WTC11 (cell line): ENCODE data around the gene KCNK7.

ENCODE experiments used
- CREB1 ChIP-seq: sonication (generic); formaldehyde crosslinking; IDR thresholded peaks from 2 replicates; pipeline ENCODE4 v1.8.0; 2023; ENCODE audit warnings: mild to moderate bottlenecking, missing genetic modification reagents
- CREM ChIP-seq: sonication (generic); formaldehyde crosslinking; IDR thresholded peaks from 2 replicates; pipeline ENCODE4 v1.8.1; 2022; ENCODE audit warnings: mild to moderate bottlenecking, missing genetic modification reagents, moderate library complexity
- FOXJ3 ChIP-seq: sonication (generic); formaldehyde crosslinking; IDR thresholded peaks from 2 replicates; pipeline ENCODE4 v1.9.0; 2021; ENCODE audit warnings: missing genetic modification reagents, mild to moderate bottlenecking, borderline replicate concordance
- NR1H2 ChIP-seq: sonication (generic); formaldehyde crosslinking; IDR thresholded peaks from 2 replicates; pipeline ENCODE4 v1.9.0; 2021; ENCODE audit warnings: mild to moderate bottlenecking, moderate library complexity, missing genetic modification reagents
- NR2C2 ChIP-seq: sonication (generic); formaldehyde crosslinking; IDR thresholded peaks from 2 replicates; pipeline ENCODE4 v1.8.0; 2022; ENCODE audit warnings: mild to moderate bottlenecking, missing genetic modification reagents
- RELA ChIP-seq: sonication (generic); formaldehyde crosslinking; IDR thresholded peaks from 2 replicates; pipeline ENCODE4 v1.8.1; 2022; ENCODE audit warnings: missing genetic modification reagents, mild to moderate bottlenecking, borderline replicate concordance
- SP1 ChIP-seq: sonication (generic); formaldehyde crosslinking; conservative IDR thresholded peaks from 2 replicates; pipeline ENCODE4 v1.8.1; 2022; ENCODE audit warnings: missing genetic modification reagents
- ZNF423 ChIP-seq: fragments of 250-450 bp; sonication (Bioruptor Pico); IDR thresholded peaks from 2 replicates; pipeline ENCODE4 v2.1.2; 2022; ENCODE audit warnings: mild to moderate bottlenecking, moderate library complexity
- TF ChIP-seq, protein P1 (sequence below): sonication (generic); formaldehyde crosslinking; IDR thresholded peaks from 2 replicates; pipeline ENCODE4 v1.8.0; 2022; ENCODE audit warnings: mild to moderate bottlenecking, missing genetic modification reagents
- TF ChIP-seq, protein P2 (sequence below): sonication (generic); formaldehyde crosslinking; IDR thresholded peaks from 2 replicates; pipeline ENCODE4 v1.8.0; 2023; ENCODE audit warnings: missing genetic modification reagents, mild to moderate bottlenecking, borderline replicate concordance
- TF ChIP-seq, protein P3 (sequence below): fragments of 250-450 bp; sonication (Bioruptor Pico); IDR thresholded peaks from 2 replicates; pipeline ENCODE4 v1.8.0; 2021; ENCODE audit warnings: mild to moderate bottlenecking
- TF ChIP-seq, protein P4 (sequence below): fragments of 200-600 bp; IDR thresholded peaks from 2 replicates; pipeline ENCODE4 v1.8.0; 2022; ENCODE audit warnings: antibody characterized with exemption
- TF ChIP-seq, protein P5 (sequence below): sonication (generic); formaldehyde crosslinking; IDR thresholded peaks from 2 replicates; pipeline ENCODE4 v1.8.1; 2023; ENCODE audit warnings: mild to moderate bottlenecking, missing genetic modification reagents, borderline replicate concordance

DNA sequence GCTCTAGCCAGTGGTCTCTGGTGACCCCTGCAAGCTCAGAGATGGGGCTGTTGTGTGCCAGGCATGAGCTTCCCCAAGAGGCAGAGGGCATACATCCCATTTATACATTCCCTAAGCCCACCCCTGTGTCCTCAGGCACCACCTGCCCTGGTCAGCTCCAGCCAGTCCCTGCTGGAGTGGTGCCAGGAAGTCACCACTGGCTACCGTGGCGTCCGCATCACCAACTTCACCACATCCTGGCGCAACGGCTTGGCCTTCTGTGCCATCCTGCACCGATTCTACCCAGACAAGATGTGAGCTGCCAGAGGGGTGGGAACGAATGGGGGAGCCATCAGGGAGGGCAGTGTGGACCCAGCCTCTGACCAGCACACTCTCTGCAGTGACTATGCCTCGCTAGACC lies 11.5 kb downstream of the KCNK7 start:
- TF ChIP-seq, protein P1, sequence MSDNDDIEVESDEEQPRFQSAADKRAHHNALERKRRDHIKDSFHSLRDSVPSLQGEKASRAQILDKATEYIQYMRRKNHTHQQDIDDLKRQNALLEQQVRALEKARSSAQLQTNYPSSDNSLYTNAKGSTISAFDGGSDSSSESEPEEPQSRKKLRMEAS = no peak
- TF ChIP-seq, protein P2, sequence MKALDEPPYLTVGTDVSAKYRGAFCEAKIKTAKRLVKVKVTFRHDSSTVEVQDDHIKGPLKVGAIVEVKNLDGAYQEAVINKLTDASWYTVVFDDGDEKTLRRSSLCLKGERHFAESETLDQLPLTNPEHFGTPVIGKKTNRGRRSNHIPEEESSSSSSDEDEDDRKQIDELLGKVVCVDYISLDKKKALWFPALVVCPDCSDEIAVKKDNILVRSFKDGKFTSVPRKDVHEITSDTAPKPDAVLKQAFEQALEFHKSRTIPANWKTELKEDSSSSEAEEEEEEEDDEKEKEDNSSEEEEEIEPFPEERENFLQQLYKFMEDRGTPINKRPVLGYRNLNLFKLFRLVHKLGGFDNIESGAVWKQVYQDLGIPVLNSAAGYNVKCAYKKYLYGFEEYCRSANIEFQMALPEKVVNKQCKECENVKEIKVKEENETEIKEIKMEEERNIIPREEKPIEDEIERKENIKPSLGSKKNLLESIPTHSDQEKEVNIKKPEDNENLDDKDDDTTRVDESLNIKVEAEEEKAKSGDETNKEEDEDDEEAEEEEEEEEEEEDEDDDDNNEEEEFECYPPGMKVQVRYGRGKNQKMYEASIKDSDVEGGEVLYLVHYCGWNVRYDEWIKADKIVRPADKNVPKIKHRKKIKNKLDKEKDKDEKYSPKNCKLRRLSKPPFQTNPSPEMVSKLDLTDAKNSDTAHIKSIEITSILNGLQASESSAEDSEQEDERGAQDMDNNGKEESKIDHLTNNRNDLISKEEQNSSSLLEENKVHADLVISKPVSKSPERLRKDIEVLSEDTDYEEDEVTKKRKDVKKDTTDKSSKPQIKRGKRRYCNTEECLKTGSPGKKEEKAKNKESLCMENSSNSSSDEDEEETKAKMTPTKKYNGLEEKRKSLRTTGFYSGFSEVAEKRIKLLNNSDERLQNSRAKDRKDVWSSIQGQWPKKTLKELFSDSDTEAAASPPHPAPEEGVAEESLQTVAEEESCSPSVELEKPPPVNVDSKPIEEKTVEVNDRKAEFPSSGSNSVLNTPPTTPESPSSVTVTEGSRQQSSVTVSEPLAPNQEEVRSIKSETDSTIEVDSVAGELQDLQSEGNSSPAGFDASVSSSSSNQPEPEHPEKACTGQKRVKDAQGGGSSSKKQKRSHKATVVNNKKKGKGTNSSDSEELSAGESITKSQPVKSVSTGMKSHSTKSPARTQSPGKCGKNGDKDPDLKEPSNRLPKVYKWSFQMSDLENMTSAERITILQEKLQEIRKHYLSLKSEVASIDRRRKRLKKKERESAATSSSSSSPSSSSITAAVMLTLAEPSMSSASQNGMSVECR (CRISPR knock-in tag) = no peak
- TF ChIP-seq, protein P3, sequence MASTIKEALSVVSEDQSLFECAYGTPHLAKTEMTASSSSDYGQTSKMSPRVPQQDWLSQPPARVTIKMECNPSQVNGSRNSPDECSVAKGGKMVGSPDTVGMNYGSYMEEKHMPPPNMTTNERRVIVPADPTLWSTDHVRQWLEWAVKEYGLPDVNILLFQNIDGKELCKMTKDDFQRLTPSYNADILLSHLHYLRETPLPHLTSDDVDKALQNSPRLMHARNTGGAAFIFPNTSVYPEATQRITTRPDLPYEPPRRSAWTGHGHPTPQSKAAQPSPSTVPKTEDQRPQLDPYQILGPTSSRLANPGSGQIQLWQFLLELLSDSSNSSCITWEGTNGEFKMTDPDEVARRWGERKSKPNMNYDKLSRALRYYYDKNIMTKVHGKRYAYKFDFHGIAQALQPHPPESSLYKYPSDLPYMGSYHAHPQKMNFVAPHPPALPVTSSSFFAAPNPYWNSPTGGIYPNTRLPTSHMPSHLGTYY (CRISPR knock-in tag) = no peak
- TF ChIP-seq NR2C2 (CRISPR knock-in tag) (no peak), CREM (CRISPR knock-in tag) (no peak), FOXJ3 (CRISPR knock-in tag) (no peak), RELA (CRISPR knock-in tag) (no peak), NR1H2 (CRISPR knock-in tag) (no peak), CREB1 (no peak), ZNF423 (CRISPR knock-in tag) (no peak), SP1 (CRISPR knock-in tag) (no peak)
- TF ChIP-seq, protein P4, sequence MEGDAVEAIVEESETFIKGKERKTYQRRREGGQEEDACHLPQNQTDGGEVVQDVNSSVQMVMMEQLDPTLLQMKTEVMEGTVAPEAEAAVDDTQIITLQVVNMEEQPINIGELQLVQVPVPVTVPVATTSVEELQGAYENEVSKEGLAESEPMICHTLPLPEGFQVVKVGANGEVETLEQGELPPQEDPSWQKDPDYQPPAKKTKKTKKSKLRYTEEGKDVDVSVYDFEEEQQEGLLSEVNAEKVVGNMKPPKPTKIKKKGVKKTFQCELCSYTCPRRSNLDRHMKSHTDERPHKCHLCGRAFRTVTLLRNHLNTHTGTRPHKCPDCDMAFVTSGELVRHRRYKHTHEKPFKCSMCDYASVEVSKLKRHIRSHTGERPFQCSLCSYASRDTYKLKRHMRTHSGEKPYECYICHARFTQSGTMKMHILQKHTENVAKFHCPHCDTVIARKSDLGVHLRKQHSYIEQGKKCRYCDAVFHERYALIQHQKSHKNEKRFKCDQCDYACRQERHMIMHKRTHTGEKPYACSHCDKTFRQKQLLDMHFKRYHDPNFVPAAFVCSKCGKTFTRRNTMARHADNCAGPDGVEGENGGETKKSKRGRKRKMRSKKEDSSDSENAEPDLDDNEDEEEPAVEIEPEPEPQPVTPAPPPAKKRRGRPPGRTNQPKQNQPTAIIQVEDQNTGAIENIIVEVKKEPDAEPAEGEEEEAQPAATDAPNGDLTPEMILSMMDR = no peak
- TF ChIP-seq, protein P5, sequence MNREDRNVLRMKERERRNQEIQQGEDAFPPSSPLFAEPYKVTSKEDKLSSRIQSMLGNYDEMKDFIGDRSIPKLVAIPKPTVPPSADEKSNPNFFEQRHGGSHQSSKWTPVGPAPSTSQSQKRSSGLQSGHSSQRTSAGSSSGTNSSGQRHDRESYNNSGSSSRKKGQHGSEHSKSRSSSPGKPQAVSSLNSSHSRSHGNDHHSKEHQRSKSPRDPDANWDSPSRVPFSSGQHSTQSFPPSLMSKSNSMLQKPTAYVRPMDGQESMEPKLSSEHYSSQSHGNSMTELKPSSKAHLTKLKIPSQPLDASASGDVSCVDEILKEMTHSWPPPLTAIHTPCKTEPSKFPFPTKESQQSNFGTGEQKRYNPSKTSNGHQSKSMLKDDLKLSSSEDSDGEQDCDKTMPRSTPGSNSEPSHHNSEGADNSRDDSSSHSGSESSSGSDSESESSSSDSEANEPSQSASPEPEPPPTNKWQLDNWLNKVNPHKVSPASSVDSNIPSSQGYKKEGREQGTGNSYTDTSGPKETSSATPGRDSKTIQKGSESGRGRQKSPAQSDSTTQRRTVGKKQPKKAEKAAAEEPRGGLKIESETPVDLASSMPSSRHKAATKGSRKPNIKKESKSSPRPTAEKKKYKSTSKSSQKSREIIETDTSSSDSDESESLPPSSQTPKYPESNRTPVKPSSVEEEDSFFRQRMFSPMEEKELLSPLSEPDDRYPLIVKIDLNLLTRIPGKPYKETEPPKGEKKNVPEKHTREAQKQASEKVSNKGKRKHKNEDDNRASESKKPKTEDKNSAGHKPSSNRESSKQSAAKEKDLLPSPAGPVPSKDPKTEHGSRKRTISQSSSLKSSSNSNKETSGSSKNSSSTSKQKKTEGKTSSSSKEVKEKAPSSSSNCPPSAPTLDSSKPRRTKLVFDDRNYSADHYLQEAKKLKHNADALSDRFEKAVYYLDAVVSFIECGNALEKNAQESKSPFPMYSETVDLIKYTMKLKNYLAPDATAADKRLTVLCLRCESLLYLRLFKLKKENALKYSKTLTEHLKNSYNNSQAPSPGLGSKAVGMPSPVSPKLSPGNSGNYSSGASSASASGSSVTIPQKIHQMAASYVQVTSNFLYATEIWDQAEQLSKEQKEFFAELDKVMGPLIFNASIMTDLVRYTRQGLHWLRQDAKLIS = no peak
